GM12864 (cell line): ENCODE results near the gene AKIRIN2.

ENCODE experiments used
- DNase-seq: peaks from one replicate; pipeline ENCODE4 v3.0.0-alpha.2; 2011; ENCODE audit warnings: low read depth
- H3K4me3 ChIP-seq: 2 replicates; pipeline ENCODE4 v1.5.1; 2011; ENCODE audit warnings: mild to moderate bottlenecking, low read depth, low read length, control low read depth
- CTCF ChIP-seq: IDR thresholded peaks from 2 replicates; pipeline ENCODE4 v1.5.1; 2011; ENCODE audit warnings: low read depth, mild to moderate bottlenecking, moderate library complexity, low read length, control low read depth, inconsistent platforms; ENCODE audit errors: missing control alignments

Gene AKIRIN2

GRCh38 chr6:87728706-87729105 lies 26.7 kb upstream of the AKIRIN2 start:
- no peak overlapping the region for H3K4me3 ChIP-seq
- DNase-seq, result no peak
- TF ChIP-seq CTCF, result no peak

GRCh38 chr6:87724983-87725811 lies 23.2 kb upstream of the AKIRIN2 start:
- H3K4me3 ChIP-seq, result no peak overlapping the region
- no peak for TF ChIP-seq CTCF
- peak; percentile 88 for DNase-seq

GRCh38 chr6:87723170-87724078 lies 21.4 kb upstream of the AKIRIN2 start:
- H3K4me3 ChIP-seq, result no peak overlapping the region
- no peak for TF ChIP-seq CTCF

GRCh38 chr6:87722540-87723169 lies 20.6 kb upstream of the AKIRIN2 start:
- H3K4me3 ChIP-seq, result no peak overlapping the region
- no peak for DNase-seq

More at GRCh38 chr6:87723170-87724078, 21.4 kb upstream of the AKIRIN2 start:
- DNase-seq, result peak; percentile 78

GRCh38 chr6:87721311-87721710 lies 19.3 kb upstream of the AKIRIN2 start:
- no peak overlapping the region for H3K4me3 ChIP-seq
- no peak for DNase-seq
- TF ChIP-seq CTCF, result no peak

More at GRCh38 chr6:87722540-87723169, 20.6 kb upstream of the AKIRIN2 start:
- no peak for TF ChIP-seq CTCF

- TF ChIP-seq CTCF, result no peak
- DNase-seq, result no peak
- H3K4me3 ChIP-seq, result no peak overlapping the region
Observed at GRCh38 chr6:87718662-87719433, 16.8 kb upstream of the AKIRIN2 start.
